ENCODE measurements around the gene PLA2G5. TPM values are rescaled to one million over a fixed set of nuclear protein-coding genes. Genes with fewer than 3 reads are reported as not detected.
"Not testable (repeated sequence)": the region's sequence is repeated elsewhere in the genome, so short reads cannot be mapped to it uniquely, and the experiment has no call there.

Gene PLA2G5
- total and polyA plus RNA-seq, 2 donors from 2014 or later: 0.47 to 0.58 TPM

GRCh38 chr1:20047096-20047495 is 22.9 kb upstream of the PLA2G5 start:
- Histone ChIP-seq H3K4me3 (ENCODE audit: low read length in 3 of 3) (no peak overlapping the region), H3K27ac (ENCODE audit: low read depth in 2 of 2, low read length in 2 of 2) (no peak overlapping the region), H3K9ac (ENCODE audit: low read length in 3 of 3) (no peak overlapping the region), H3K9me3 (ENCODE audit: control insufficient read depth in 2 of 3, insufficient read depth in 1 of 3, low read length in 3 of 3) (no peaks in the 10 kb centered on the region), H3K4me1 (ENCODE audit: control insufficient read depth in 2 of 3, insufficient read depth in 2 of 3, low read depth in 1 of 3, low read length in 3 of 3) (no peaks in the 10 kb centered on the region), H3K36me3 (ENCODE audit: control insufficient read depth in 2 of 3, insufficient read depth in 3 of 3, low read length in 3 of 3) (no peaks in the 10 kb centered on the region), H3K27me3 (ENCODE audit: control insufficient read depth, insufficient read depth, low read length) (no peaks in the 10 kb centered on the region)
- intact Hi-C loops (cut with DNase I): no loop called here
- TF ChIP-seq, protein P1, sequence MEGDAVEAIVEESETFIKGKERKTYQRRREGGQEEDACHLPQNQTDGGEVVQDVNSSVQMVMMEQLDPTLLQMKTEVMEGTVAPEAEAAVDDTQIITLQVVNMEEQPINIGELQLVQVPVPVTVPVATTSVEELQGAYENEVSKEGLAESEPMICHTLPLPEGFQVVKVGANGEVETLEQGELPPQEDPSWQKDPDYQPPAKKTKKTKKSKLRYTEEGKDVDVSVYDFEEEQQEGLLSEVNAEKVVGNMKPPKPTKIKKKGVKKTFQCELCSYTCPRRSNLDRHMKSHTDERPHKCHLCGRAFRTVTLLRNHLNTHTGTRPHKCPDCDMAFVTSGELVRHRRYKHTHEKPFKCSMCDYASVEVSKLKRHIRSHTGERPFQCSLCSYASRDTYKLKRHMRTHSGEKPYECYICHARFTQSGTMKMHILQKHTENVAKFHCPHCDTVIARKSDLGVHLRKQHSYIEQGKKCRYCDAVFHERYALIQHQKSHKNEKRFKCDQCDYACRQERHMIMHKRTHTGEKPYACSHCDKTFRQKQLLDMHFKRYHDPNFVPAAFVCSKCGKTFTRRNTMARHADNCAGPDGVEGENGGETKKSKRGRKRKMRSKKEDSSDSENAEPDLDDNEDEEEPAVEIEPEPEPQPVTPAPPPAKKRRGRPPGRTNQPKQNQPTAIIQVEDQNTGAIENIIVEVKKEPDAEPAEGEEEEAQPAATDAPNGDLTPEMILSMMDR (IDR thresholded peaks at IDR 0.05; ENCODE audit: borderline replicate concordance, extremely low read depth, insufficient read depth): no peak
- no peak for FAIRE-seq
- DNase-seq: no peak

- DNase-seq: no peak
- H3K9ac ChIP-seq (ENCODE audit: low read length in 3 of 3): no peak overlapping the region
- TF ChIP-seq, protein P1 (IDR thresholded peaks at IDR 0.05; ENCODE audit: borderline replicate concordance, extremely low read depth, insufficient read depth): no peak
- no peaks in the 10 kb centered on the region for H3K4me1 ChIP-seq (ENCODE audit: control insufficient read depth in 2 of 3, insufficient read depth in 2 of 3, low read depth in 1 of 3, low read length in 3 of 3)
- H3K36me3 ChIP-seq (ENCODE audit: control insufficient read depth in 2 of 3, insufficient read depth in 3 of 3, low read length in 3 of 3): no peaks in the 10 kb centered on the region
- H3K4me3 ChIP-seq (ENCODE audit: low read length in 3 of 3): no peak overlapping the region
- H3K27ac ChIP-seq (ENCODE audit: low read depth in 2 of 2, low read length in 2 of 2): no peak overlapping the region
- no peaks in the 10 kb centered on the region for H3K9me3 ChIP-seq (ENCODE audit: control insufficient read depth in 2 of 3, insufficient read depth in 1 of 3, low read length in 3 of 3)
- intact Hi-C loops (cut with DNase I): no loop called here
- peak; percentile 95 for FAIRE-seq
- H3K27me3 ChIP-seq (ENCODE audit: control insufficient read depth, insufficient read depth, low read length): no peaks in the 10 kb centered on the region
Measured at GRCh38 chr1:20048563-20048962, 21.4 kb upstream of the PLA2G5 start.

- H3K4me3 ChIP-seq (ENCODE audit: low read length in 3 of 3); DNase-seq; intact Hi-C loops (cut with DNase I); H3K27me3 ChIP-seq (ENCODE audit: control insufficient read depth, insufficient read depth, low read length); H3K4me1 ChIP-seq (ENCODE audit: control insufficient read depth in 2 of 3, insufficient read depth in 2 of 3, low read depth in 1 of 3, low read length in 3 of 3); H3K9me3 ChIP-seq (ENCODE audit: control insufficient read depth in 2 of 3, insufficient read depth in 1 of 3, low read length in 3 of 3); FAIRE-seq; H3K27ac ChIP-seq (ENCODE audit: low read depth in 2 of 2, low read length in 2 of 2); H3K36me3 ChIP-seq (ENCODE audit: control insufficient read depth in 2 of 3, insufficient read depth in 3 of 3, low read length in 3 of 3); H3K9ac ChIP-seq (ENCODE audit: low read length in 3 of 3): not testable (repeated sequence)
Measured at GRCh38 chr1:20049056-20049798, 20.8 kb upstream of the PLA2G5 start.

DNA sequence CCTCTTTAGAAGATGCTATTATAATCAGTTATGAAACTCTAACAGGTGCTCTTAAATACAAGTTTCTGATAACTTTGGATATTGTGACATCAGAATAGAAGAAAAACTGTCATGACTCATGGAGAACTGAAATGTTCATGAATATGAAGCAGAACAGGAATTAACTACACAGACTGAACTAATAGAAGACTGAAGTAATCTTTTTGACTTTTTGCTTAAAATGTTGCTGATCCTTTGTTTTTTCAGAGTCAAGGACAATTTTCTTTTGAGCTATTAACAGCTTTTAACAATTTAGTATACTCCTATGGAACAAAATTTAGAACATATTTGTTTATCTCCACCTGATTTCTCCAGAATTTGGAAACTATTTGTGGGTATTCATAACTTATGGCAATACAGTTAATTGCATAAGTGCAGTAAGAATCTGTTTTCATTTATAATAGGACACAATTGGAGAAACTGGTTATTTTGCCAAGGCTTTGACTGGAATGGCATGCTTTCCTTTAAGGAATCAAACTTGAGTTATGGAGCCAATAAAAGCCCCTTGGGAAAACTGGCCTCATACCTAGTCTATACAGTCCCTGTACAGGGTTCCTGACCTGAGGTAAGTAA is 18.7 kb upstream of the PLA2G5 start:
- FAIRE-seq (no peak), DNase-seq (no peak)
- Histone ChIP-seq H3K4me1 (ENCODE audit: control insufficient read depth in 2 of 3, insufficient read depth in 2 of 3, low read depth in 1 of 3, low read length in 3 of 3) (no peaks in the 10 kb centered on the region), H3K27me3 (ENCODE audit: control insufficient read depth, insufficient read depth, low read length) (no peaks in the 10 kb centered on the region), H3K9ac (ENCODE audit: low read length in 3 of 3) (no peak overlapping the region), H3K4me3 (ENCODE audit: low read length in 3 of 3) (no peak overlapping the region), H3K9me3 (ENCODE audit: control insufficient read depth in 2 of 3, insufficient read depth in 1 of 3, low read length in 3 of 3) (no peaks in the 10 kb centered on the region), H3K36me3 (ENCODE audit: control insufficient read depth in 2 of 3, insufficient read depth in 3 of 3, low read length in 3 of 3) (no peaks in the 10 kb centered on the region), H3K27ac (ENCODE audit: low read depth in 2 of 2, low read length in 2 of 2) (no peak overlapping the region)
- TF ChIP-seq, protein P1 (IDR thresholded peaks at IDR 0.05; ENCODE audit: borderline replicate concordance, extremely low read depth, insufficient read depth): no peak
- intact Hi-C loops (cut with DNase I): no loop called here

Measured in kidney (tissue), 14 donors.